Glutamatergic neuron (in vitro differentiated cells): ENCODE measurements around the gene KDM2B. TPM values are rescaled to one million over a fixed set of nuclear protein-coding genes. Genes with fewer than 3 reads are reported as not detected.

Source experiments
- DNase-seq: peaks from one replicate; pipeline ENCODE4 v3.0.0; 2022
- H3K27ac Mint-ChIP-seq: one replicate; pipeline ENCODE4 v1.8.0; 2020; ENCODE audit warnings: mild to moderate bottlenecking, mixed read lengths, inconsistent platforms; ENCODE audit not compliant: unreplicated experiment
- H3K27me3 Mint-ChIP-seq: one replicate; pipeline ENCODE4 v1.8.0; 2020; ENCODE audit warnings: mild to moderate bottlenecking, moderate library complexity, mixed read lengths, inconsistent platforms; ENCODE audit not compliant: unreplicated experiment
- H3K36me3 Mint-ChIP-seq: one replicate; pipeline ENCODE4 v1.8.0; 2020; ENCODE audit warnings: mild to moderate bottlenecking, mixed read lengths, inconsistent platforms; ENCODE audit not compliant: unreplicated experiment
- H3K4me1 Mint-ChIP-seq: one replicate; pipeline ENCODE4 v1.8.0; 2020; ENCODE audit warnings: mild to moderate bottlenecking, low read depth, mixed read lengths, inconsistent platforms; ENCODE audit not compliant: unreplicated experiment
- H3K4me3 Mint-ChIP-seq: one replicate; pipeline ENCODE4 v1.8.0; 2020; ENCODE audit warnings: mild to moderate bottlenecking, mixed read lengths, inconsistent platforms; ENCODE audit not compliant: unreplicated experiment
- H3K9me3 Mint-ChIP-seq: one replicate; pipeline ENCODE4 v1.8.0; 2020; ENCODE audit warnings: mild to moderate bottlenecking, moderate library complexity, mixed read lengths, inconsistent platforms; ENCODE audit not compliant: unreplicated experiment
- total RNA-seq: library from RNA; stranded (reverse); fragmentation: NEBNext Ultra II Directional; extraction: Animal tissue kit (Norgen Biotek cat#: 25700); gene quantifications from one replicate; pipeline ENCODE4 v1.2.1, GENCODE V29; 2021; ENCODE audit not compliant: unreplicated experiment
- TF ChIP-seq, protein P1 (sequence below): fragments of 200-600 bp; sonication (generic); IDR thresholded peaks from one replicate; pipeline ENCODE4 v1.5.0; 2021; ENCODE audit not compliant: partially characterized antibody, unreplicated experiment

Gene KDM2B
- total RNA-seq, 1 donor from 2014 or later: 64.3 TPM

GRCh38 chr12:121579981-121580868 is 598 bp downstream of the KDM2B start:
- Mint-ChIP-seq H3K9me3 (peaks cover 5% of the 10 kb centered on the region), H3K27me3 (peaks cover 3% of the 10 kb centered on the region), H3K27ac (peak overlapping the region; percentile 82), H3K4me1 (peaks cover 30% of the 10 kb centered on the region), H3K36me3 (no peaks in the 10 kb centered on the region), H3K4me3 (peak overlapping the region; percentile 93)
- TF ChIP-seq, protein P1, sequence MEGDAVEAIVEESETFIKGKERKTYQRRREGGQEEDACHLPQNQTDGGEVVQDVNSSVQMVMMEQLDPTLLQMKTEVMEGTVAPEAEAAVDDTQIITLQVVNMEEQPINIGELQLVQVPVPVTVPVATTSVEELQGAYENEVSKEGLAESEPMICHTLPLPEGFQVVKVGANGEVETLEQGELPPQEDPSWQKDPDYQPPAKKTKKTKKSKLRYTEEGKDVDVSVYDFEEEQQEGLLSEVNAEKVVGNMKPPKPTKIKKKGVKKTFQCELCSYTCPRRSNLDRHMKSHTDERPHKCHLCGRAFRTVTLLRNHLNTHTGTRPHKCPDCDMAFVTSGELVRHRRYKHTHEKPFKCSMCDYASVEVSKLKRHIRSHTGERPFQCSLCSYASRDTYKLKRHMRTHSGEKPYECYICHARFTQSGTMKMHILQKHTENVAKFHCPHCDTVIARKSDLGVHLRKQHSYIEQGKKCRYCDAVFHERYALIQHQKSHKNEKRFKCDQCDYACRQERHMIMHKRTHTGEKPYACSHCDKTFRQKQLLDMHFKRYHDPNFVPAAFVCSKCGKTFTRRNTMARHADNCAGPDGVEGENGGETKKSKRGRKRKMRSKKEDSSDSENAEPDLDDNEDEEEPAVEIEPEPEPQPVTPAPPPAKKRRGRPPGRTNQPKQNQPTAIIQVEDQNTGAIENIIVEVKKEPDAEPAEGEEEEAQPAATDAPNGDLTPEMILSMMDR: no peak
- peak; percentile 76 for DNase-seq

DNA sequence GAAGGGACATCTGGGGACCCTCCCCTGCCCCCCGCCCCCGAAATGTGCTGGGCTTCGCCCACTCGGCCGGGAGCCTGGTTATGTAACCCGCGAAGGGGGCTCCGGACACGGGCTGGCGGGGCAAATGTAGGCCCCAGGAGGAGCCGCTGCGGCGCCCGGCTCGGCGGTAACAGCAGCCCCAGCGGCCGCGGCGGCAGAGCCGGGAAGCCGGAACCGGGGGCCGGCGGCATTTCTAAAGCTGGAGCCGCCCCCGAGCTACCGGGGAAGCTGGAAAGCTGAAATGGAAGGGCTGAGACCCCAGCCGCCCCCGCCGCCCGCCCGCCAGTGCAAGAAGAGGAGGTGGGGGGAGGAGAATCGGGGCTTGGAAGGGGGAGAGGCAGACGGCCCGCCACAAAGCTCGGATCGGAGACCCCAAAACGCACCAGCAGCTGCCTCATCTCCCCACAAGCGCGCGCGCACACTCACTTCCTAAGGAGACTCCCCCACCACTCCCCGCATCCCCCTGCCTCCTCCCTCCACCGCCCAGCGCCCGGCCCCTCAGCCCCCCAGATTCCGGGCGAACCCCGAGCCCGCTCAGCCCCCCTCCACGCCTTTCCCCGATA is 1.5 kb downstream of the KDM2B start:
- peak overlapping the region; percentile 93 for H3K4me3 Mint-ChIP-seq
- peaks cover 3% of the 10 kb centered on the region for H3K27me3 Mint-ChIP-seq
- H3K27ac Mint-ChIP-seq: no peak overlapping the region
- peaks cover 5% of the 10 kb centered on the region for H3K9me3 Mint-ChIP-seq
- H3K4me1 Mint-ChIP-seq: peaks cover 30% of the 10 kb centered on the region
- TF ChIP-seq, protein P1: no peak
- DNase-seq: peak; percentile 47
- no peaks in the 10 kb centered on the region for H3K36me3 Mint-ChIP-seq

- peak overlapping the region; percentile 72 for H3K4me3 Mint-ChIP-seq
- peaks cover 7% of the 10 kb centered on the region for H3K9me3 Mint-ChIP-seq
- TF ChIP-seq, protein P1: no peak
- DNase-seq: peak; percentile 44
- peaks cover 33% of the 10 kb centered on the region for H3K4me1 Mint-ChIP-seq
- H3K27ac Mint-ChIP-seq: no peak overlapping the region
- peaks cover 3% of the 10 kb centered on the region for H3K27me3 Mint-ChIP-seq
- no peaks in the 10 kb centered on the region for H3K36me3 Mint-ChIP-seq
Measured at GRCh38 chr12:121578230-121579189, 2.3 kb downstream of the KDM2B start.

DNA sequence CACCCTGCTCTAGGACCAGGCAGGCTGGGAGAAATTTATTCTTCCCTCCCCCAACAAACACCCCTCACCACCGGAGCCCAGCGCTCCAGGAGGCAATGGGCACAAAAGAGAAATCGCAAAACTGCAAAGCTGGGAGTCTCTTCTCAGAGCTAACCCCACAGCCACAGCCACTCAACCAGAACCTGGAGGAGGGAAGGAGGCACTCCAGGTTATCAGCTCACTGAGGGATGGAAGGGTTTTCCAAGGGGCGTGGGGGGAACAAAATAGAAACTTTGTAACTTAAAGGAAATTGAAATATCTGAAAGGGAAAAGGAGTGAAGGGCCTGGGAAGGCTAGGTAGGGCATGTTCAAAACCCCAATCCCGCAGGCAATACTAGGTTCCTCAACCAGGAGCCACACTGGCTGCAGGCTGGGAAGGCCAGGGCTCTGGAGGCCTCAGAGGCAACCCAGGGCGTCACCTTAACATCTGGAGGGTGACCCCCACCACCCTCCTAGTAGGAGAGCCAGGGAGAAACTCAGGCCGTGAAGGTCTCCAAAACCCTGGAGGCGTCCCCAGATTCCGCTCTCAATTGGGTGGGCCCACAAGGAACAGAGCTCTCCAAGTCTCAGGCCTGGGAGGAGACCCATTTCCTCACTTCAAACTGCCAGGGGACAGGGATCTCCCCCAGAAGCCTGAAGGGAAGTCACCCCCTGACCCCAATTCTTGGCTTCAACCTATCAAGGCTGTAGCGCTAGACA is 3.2 kb downstream of the KDM2B start:
- Mint-ChIP-seq H3K36me3 (no peaks in the 10 kb centered on the region), H3K9me3 (peaks cover 7% of the 10 kb centered on the region), H3K27ac (no peak overlapping the region), H3K4me3 (peak overlapping the region; percentile 45), H3K27me3 (peaks cover 3% of the 10 kb centered on the region), H3K4me1 (peaks cover 31% of the 10 kb centered on the region)
- TF ChIP-seq, protein P1: no peak
- DNase-seq: no peak
